ENCODE data around the gene DXO.
"Not testable (repeated sequence)": the region's sequence is repeated elsewhere in the genome, so short reads cannot be mapped to it uniquely, and the experiment has no call there.

Gene DXO

GRCh38 chr6:31956796-31957195 lies 15.1 kb downstream of the DXO start:
- DNase-seq = no peak

DNA sequence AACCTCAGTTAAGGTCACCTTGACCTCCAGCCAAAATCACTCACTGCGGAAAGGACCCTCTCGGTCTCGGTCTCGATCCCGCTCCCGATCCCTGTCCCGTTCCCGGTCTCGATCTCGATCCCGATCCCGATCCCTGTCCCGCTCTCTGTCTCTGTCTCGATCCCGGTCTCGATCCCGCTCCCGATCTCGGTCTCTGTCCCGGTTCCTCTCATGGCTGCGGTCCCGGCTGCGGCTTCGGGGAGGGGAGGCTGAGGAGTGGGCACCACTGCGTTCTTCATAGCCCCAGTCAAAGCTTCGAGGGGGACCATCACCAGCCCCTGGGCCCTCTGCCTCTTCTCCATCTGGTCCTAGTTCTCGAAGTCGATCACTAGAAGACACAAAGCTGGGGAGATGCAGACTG lies 17.4 kb downstream of the DXO start:
- no peak for DNase-seq

GRCh38 chr6:31952890-31953289 lies 19.0 kb downstream of the DXO start:
- no peak for DNase-seq

GRCh38 chr6:31952140-31952805 lies 19.7 kb downstream of the DXO start:
- no peak for DNase-seq

DNA sequence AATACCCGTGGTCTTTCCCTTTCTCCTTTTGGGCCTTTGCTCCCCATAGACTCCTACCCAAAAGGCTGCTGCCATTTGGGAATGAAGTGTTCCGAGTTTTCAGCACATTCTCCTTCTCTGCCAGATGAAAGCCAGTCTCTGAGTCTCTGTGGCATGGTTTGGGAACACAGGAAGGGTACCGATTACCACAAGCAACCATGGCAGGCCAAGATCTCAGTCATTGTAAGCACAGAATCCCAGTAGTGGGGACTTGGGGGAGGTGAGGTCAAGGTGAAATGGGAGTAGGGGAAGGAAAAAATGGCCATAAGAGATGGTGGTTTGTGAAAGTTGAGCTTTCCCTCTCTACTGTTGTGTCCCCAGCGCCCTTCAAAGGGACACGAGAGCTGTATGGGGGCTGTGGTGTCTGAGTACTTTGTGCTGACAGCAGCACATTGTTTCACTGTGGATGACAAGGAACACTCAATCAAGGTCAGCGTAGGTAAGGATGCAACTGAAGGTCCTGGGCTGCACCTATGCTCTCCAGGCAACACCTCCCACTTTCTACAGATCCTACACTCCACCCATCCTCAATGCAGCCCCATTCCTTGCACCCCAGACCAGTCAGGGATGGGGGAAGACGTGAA lies 21.9 kb downstream of the DXO start:
- no peak for DNase-seq

GRCh38 chr6:31948753-31949413 lies 23.1 kb downstream of the DXO start:
- DNase-seq = no peak

GRCh38 chr6:31948306-31948705 lies 23.6 kb downstream of the DXO start:
- DNase-seq = no peak

DNA sequence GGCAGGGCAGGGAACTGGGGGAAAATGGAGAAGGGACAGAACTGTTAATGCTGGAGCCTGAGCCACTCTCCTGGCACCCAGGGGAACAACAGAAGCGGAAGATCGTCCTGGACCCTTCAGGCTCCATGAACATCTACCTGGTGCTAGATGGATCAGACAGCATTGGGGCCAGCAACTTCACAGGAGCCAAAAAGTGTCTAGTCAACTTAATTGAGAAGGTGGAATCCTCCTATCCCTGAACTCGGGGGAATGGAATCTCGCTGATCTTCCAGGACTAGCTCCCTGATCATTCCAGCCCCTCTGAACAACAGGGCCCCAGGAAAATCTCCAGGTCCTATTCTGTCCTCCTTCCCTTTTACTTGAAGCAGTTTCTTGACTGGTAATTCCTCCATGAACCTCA lies 24.1 kb downstream of the DXO start:
- no peak for DNase-seq

DNA sequence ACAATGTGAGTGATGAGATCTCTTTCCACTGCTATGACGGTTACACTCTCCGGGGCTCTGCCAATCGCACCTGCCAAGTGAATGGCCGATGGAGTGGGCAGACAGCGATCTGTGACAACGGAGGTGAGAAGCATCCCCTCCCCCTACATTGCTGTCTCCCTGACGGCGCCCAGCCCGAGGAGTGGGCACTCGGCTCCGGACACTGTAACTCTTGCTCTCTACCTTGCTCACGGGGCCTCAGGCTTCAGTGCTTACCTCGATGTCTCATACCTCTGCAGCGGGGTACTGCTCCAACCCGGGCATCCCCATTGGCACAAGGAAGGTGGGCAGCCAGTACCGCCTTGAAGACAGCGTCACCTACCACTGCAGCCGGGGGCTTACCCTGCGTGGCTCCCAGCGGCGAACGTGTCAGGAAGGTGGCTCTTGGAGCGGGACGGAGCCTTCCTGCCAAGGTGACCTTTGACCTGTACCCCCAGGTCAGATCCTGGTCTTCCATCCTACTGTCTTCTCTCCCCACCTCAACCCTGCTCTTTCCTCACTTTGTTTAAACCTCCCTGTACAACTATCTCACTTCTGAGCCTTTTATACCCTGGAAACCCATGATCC lies 24.8 kb downstream of the DXO start:
- DNase-seq = no peak

DNA sequence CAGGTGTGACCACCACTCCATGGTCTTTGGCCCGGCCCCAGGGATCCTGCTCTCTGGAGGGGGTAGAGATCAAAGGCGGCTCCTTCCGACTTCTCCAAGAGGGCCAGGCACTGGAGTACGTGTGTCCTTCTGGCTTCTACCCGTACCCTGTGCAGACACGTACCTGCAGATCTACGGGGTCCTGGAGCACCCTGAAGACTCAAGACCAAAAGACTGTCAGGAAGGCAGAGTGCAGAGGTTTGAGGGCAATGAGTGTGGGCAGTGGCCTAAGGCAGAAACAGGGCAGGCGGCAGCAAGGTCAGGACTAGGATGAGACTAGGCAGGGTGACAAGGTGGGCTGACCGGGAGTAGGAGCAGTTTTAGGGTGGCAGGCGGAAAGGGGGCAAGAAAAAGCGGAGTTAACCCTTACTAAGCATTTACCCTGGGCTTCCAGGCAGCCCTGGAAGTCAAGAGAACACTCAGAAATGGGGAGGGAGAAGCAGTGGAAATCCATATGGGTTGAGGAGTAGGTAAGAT lies 25.5 kb downstream of the DXO start:
- DNase-seq = no peak

- DNase-seq = no peak
These were observed 26.2 kb downstream of the DXO start, which contains the start of gene CFB for GRCh38 chr6:31945507-31946369. CFB (plus strand) TSS chr6:31946095; CDS start chr6:31946222, 127 bp downstream.

GRCh38 chr6:31945154-31945506 lies 26.8 kb downstream of the DXO start:
- no peak for DNase-seq

DNA sequence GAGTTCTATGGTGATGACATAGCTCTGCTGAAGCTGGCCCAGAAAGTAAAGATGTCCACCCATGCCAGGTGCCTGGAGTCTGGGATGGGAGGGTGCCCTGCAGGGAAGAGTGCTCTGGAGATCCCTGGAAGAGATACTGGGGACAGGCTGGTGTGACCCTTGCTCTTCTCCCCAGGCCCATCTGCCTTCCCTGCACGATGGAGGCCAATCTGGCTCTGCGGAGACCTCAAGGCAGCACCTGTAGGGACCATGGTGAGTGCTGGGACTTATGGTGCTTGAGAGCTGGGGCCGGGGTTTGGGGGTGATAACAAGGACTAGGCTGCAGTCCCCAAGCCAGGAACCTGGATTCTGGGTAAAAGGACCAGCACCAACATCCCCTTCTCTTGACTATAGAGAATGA lies 28.2 kb downstream of the DXO start:
- no peak for DNase-seq

DNA sequence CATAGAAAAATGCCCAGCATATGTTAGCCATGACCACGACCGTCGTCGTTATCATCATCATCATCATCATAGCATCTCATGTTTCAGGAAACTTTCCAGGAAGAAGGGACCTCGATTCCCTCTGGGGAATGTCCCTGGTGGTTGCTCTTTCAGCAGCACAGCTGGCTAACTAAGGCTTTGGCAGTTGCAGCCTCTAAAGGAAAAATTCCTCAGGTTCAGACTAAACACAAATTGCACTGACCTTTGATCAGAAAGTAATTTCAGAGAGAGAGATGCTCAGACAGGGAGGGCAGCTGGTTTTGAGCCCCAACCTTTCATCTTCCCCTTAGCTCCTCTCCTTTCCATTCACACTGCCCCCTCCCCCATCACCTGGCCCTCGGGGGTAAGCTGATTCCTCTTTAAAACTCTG lies 31.7 kb downstream of the DXO start:
- DNase-seq = no peak

DNA sequence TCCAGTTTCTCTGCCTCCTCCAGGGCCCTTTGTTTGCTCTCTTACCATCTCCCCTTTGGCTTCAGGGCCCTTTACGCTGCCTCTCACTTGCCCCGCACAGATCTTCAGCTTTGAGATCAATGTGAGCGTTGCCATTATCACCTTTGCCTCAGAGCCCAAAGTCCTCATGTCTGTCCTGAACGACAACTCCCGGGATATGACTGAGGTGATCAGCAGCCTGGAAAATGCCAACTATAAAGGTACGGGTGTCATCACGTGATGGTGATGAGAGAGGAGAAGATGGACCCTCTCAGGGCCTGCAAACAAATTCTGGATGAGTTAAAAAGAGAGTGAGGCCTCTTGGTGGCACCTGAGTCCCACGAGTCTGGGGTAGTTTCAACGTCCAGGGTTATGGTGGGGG lies 36.1 kb downstream of the DXO start:
- no peak for DNase-seq

- DNase-seq = no peak
These were observed 36.9 kb downstream of the DXO start for GRCh38 chr6:31935021-31935420.

DNA sequence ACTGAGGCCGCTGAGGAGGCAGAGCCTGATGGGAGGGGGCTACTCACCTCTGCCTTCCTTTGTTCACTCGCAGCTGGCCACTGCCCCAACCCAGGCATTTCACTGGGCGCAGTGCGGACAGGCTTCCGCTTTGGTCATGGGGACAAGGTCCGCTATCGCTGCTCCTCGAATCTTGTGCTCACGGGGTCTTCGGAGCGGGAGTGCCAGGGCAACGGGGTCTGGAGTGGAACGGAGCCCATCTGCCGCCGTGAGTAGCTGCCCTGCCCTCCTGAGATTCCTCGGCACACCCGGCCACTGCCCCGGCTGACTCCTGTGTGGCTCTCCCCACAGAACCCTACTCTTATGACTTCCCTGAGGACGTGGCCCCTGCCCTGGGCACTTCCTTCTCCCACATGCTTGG lies 38.4 kb downstream of the DXO start:
- DNase-seq = no peak

DNA sequence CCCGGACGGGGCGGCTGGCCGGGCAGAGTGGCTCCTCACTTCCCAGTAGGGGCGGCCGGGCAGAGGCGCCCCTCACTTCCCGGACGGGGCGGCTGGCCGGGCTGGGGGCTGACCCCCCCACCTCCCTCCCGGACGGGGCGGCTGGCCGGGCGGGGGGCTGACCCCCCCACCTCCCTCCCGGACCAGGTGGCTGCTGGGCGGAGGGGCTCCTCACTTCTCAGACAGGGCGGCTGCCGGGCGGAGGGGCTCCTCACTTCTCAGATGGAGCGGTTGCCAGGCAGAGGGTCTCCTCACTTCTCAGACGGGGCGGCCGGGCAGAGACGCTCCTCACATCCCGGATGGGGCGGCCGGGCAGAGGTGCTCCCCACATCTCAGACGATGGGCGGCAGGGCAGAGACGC lies 39.8 kb downstream of the DXO start:
- not testable (repeated sequence) for DNase-seq

- DNase-seq = no peak
These were observed 41.0 kb downstream of the DXO start for GRCh38 chr6:31930962-31931361.

GRCh38 chr6:31928672-31928939 lies 43.3 kb downstream of the DXO start:
- no peak for DNase-seq

DNA sequence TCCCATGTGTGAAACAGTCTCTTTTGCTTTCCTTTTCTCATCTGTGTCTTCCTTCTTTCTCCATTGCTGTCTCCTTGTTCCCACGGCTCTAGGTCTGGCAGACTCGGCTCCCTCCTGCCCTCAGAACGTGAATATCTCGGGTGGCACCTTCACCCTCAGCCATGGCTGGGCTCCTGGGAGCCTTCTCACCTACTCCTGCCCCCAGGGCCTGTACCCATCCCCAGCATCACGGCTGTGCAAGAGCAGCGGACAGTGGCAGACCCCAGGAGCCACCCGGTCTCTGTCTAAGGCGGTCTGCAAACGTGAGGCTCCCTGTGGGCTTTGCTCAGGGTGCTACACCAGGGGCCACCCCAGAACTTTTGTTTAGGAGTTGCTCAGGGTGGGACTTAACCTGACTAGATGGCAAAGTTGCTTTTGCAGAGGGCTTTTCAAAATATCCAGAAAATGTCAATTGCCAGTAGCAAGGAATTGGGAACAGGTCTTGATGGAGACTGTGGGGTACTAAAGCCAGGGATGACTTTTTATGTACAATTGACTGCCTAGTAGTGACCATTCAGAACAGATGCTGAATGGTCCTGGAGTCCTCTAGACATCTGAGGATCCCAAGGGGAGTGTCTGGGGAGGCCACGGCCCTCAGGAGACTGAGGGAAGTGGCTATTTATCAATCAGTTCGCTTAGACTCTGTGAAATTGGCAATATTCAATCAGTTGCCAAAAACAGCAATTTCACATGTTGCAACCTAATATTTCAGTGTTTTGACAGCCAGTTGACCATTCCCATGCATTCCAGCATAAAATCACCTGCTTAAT lies 43.9 kb downstream of the DXO start:
- no peak for DNase-seq

DNA sequence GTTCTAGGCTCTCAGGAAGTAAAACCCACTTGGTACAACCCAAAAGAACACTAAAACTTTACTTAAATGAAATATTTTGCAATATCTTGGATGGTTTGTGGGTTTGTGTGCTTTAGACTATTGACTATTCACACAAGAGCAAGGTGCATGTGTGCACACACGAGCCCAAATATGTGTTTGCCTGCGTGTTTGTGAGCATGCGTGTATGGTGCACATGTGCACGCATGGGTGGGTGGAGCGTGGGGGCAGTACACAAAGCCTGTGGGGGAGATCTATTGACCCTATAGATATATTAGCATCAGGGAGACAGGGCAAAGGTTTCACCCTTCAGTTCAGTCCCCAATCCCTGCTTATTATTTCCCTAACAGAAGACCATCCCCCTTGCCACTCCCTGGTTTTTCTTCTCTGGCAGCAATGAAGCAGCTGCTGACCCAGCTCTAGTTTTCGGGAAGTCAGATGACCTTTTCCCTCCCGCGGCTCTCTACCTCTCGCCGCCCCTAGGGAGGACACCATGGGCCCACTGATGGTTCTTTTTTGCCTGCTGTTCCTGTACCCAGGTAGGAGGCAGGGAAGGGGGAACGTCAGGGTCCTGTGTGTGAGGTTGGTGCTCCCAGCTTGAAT lies 44.6 kb downstream of the DXO start, which contains the start of gene C2:
Gene C2 (plus strand): TSS at position 476 of the 621 bp plus-strand sequence. CDS start 36 bp downstream, at position 512.
- DNase-seq = no peak
